Measurements from ENCODE around the gene AUTS2. TPM values are rescaled to one million over a fixed set of nuclear protein-coding genes. Genes with fewer than 3 reads are reported as not detected.

AUTS2 gene
- total RNA-seq, 1 experiment from 2014 or later = 50.0 TPM

DNA sequence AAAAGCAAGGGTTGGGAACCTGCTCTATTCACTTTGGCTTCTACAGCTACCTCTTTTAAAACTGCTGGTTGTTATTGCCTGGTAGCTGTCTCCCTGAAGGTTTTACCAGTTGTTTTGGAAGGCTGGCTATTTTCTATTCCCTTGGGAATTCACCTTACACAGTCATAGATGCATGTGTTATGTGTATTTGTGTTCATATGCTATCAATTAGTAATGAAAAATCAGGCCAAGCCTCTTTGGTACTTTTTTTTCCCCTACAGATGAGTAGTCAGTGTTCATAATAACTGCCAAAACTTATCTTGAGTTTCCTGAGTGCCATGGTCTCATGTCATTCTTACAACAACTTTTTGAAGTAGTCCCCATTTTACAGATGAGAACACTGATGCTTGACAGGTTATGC, 795.7 kb downstream of the AUTS2 start (continued):
- TF ChIP-seq, protein P1, sequence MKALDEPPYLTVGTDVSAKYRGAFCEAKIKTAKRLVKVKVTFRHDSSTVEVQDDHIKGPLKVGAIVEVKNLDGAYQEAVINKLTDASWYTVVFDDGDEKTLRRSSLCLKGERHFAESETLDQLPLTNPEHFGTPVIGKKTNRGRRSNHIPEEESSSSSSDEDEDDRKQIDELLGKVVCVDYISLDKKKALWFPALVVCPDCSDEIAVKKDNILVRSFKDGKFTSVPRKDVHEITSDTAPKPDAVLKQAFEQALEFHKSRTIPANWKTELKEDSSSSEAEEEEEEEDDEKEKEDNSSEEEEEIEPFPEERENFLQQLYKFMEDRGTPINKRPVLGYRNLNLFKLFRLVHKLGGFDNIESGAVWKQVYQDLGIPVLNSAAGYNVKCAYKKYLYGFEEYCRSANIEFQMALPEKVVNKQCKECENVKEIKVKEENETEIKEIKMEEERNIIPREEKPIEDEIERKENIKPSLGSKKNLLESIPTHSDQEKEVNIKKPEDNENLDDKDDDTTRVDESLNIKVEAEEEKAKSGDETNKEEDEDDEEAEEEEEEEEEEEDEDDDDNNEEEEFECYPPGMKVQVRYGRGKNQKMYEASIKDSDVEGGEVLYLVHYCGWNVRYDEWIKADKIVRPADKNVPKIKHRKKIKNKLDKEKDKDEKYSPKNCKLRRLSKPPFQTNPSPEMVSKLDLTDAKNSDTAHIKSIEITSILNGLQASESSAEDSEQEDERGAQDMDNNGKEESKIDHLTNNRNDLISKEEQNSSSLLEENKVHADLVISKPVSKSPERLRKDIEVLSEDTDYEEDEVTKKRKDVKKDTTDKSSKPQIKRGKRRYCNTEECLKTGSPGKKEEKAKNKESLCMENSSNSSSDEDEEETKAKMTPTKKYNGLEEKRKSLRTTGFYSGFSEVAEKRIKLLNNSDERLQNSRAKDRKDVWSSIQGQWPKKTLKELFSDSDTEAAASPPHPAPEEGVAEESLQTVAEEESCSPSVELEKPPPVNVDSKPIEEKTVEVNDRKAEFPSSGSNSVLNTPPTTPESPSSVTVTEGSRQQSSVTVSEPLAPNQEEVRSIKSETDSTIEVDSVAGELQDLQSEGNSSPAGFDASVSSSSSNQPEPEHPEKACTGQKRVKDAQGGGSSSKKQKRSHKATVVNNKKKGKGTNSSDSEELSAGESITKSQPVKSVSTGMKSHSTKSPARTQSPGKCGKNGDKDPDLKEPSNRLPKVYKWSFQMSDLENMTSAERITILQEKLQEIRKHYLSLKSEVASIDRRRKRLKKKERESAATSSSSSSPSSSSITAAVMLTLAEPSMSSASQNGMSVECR (CRISPR knock-in tag; IDR thresholded peaks at IDR 0.05; ENCODE audit: borderline replicate concordance) = no peak
- TF ChIP-seq, protein P2, sequence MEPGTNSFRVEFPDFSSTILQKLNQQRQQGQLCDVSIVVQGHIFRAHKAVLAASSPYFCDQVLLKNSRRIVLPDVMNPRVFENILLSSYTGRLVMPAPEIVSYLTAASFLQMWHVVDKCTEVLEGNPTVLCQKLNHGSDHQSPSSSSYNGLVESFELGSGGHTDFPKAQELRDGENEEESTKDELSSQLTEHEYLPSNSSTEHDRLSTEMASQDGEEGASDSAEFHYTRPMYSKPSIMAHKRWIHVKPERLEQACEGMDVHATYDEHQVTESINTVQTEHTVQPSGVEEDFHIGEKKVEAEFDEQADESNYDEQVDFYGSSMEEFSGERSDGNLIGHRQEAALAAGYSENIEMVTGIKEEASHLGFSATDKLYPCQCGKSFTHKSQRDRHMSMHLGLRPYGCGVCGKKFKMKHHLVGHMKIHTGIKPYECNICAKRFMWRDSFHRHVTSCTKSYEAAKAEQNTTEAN (CRISPR knock-in tag; IDR thresholded peaks at IDR 0.05) = no peak

DNA sequence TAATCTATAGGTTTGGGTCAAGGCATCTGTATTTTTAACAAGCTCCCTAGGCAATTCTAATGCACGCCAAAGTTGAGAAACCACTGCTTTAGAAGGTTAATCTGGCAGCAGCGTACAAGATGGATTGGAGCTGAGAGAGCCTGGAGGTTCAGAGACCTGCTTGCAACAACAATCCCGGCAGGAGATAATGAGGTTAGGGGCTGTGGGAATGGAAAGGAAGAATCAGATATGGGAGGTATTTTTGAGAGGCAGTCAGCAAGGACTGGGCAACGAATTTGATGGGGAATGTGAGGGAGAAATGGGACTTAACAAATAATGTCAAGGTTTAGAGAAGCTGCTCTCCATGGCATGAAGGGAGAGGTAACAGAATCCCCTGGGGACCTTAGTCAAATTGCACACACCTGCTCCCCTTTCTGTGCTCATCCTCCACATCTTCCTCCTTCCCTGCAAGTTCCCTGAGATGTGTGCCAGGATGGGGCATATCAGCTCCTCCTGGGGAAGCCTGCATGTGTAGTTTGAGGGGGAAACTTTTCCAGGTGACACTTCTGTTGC, 802.6 kb downstream of the AUTS2 start:
- ChIA-PET POLR2A (no interaction called here), CTCF (no interaction called here)
- no peaks in the 10 kb centered on the region for H3K36me3 Mint-ChIP-seq
- H3K9me3 Mint-ChIP-seq = no peaks in the 10 kb centered on the region
- ATAC-seq (no peak), DNase-seq (ENCODE audit: low spot score) (no peak)
- H3K4me1 Mint-ChIP-seq = peaks cover 3% of the 10 kb centered on the region; the same call in 1 of the 2 replicates
- no peak overlapping the region for H3K4me3 Mint-ChIP-seq
- H3K27ac Mint-ChIP-seq = no peak overlapping the region
- no peaks in the 10 kb centered on the region; the same call in 1 of the 2 replicates for H3K27me3 Mint-ChIP-seq (ENCODE audit: low read depth)
- TF ChIP-seq NFATC4 (CRISPR knock-in tag; IDR thresholded peaks at IDR 0.05) (no peak), KAT7 (CRISPR knock-in tag; IDR thresholded peaks at IDR 0.05; ENCODE audit: borderline replicate concordance) (no peak), RELA (CRISPR knock-in tag; IDR thresholded peaks at IDR 0.05; ENCODE audit: borderline replicate concordance) (no peak), JUN (CRISPR knock-in tag; IDR thresholded peaks at IDR 0.05) (no peak), FOXK1 (CRISPR knock-in tag; IDR thresholded peaks at IDR 0.05) (no peak), CREM (CRISPR knock-in tag; IDR thresholded peaks at IDR 0.05) (no peak), OVOL2 (CRISPR knock-in tag; IDR thresholded peaks at IDR 0.05; ENCODE audit: borderline replicate concordance) (no peak)
- TF ChIP-seq, protein P3, sequence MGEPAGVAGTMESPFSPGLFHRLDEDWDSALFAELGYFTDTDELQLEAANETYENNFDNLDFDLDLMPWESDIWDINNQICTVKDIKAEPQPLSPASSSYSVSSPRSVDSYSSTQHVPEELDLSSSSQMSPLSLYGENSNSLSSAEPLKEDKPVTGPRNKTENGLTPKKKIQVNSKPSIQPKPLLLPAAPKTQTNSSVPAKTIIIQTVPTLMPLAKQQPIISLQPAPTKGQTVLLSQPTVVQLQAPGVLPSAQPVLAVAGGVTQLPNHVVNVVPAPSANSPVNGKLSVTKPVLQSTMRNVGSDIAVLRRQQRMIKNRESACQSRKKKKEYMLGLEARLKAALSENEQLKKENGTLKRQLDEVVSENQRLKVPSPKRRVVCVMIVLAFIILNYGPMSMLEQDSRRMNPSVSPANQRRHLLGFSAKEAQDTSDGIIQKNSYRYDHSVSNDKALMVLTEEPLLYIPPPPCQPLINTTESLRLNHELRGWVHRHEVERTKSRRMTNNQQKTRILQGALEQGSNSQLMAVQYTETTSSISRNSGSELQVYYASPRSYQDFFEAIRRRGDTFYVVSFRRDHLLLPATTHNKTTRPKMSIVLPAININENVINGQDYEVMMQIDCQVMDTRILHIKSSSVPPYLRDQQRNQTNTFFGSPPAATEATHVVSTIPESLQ (CRISPR knock-in tag; IDR thresholded peaks at IDR 0.05) = no peak
- TF ChIP-seq, protein P4, sequence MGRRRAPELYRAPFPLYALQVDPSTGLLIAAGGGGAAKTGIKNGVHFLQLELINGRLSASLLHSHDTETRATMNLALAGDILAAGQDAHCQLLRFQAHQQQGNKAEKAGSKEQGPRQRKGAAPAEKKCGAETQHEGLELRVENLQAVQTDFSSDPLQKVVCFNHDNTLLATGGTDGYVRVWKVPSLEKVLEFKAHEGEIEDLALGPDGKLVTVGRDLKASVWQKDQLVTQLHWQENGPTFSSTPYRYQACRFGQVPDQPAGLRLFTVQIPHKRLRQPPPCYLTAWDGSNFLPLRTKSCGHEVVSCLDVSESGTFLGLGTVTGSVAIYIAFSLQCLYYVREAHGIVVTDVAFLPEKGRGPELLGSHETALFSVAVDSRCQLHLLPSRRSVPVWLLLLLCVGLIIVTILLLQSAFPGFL (CRISPR knock-in tag; IDR thresholded peaks at IDR 0.05; ENCODE audit: borderline replicate concordance) = no peak
- TF ChIP-seq, protein P5, sequence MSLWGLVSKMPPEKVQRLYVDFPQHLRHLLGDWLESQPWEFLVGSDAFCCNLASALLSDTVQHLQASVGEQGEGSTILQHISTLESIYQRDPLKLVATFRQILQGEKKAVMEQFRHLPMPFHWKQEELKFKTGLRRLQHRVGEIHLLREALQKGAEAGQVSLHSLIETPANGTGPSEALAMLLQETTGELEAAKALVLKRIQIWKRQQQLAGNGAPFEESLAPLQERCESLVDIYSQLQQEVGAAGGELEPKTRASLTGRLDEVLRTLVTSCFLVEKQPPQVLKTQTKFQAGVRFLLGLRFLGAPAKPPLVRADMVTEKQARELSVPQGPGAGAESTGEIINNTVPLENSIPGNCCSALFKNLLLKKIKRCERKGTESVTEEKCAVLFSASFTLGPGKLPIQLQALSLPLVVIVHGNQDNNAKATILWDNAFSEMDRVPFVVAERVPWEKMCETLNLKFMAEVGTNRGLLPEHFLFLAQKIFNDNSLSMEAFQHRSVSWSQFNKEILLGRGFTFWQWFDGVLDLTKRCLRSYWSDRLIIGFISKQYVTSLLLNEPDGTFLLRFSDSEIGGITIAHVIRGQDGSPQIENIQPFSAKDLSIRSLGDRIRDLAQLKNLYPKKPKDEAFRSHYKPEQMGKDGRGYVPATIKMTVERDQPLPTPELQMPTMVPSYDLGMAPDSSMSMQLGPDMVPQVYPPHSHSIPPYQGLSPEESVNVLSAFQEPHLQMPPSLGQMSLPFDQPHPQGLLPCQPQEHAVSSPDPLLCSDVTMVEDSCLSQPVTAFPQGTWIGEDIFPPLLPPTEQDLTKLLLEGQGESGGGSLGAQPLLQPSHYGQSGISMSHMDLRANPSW (CRISPR knock-in tag; conservative IDR thresholded peaks at IDR 0.05; ENCODE audit: low read depth) = no peak
- TF ChIP-seq, protein P6, sequence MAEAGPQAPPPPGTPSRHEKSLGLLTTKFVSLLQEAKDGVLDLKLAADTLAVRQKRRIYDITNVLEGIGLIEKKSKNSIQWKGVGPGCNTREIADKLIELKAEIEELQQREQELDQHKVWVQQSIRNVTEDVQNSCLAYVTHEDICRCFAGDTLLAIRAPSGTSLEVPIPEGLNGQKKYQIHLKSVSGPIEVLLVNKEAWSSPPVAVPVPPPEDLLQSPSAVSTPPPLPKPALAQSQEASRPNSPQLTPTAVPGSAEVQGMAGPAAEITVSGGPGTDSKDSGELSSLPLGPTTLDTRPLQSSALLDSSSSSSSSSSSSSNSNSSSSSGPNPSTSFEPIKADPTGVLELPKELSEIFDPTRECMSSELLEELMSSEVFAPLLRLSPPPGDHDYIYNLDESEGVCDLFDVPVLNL (CRISPR knock-in tag; IDR thresholded peaks at IDR 0.05; ENCODE audit: borderline replicate concordance, low read depth) = no peak
- TF ChIP-seq, protein P7, sequence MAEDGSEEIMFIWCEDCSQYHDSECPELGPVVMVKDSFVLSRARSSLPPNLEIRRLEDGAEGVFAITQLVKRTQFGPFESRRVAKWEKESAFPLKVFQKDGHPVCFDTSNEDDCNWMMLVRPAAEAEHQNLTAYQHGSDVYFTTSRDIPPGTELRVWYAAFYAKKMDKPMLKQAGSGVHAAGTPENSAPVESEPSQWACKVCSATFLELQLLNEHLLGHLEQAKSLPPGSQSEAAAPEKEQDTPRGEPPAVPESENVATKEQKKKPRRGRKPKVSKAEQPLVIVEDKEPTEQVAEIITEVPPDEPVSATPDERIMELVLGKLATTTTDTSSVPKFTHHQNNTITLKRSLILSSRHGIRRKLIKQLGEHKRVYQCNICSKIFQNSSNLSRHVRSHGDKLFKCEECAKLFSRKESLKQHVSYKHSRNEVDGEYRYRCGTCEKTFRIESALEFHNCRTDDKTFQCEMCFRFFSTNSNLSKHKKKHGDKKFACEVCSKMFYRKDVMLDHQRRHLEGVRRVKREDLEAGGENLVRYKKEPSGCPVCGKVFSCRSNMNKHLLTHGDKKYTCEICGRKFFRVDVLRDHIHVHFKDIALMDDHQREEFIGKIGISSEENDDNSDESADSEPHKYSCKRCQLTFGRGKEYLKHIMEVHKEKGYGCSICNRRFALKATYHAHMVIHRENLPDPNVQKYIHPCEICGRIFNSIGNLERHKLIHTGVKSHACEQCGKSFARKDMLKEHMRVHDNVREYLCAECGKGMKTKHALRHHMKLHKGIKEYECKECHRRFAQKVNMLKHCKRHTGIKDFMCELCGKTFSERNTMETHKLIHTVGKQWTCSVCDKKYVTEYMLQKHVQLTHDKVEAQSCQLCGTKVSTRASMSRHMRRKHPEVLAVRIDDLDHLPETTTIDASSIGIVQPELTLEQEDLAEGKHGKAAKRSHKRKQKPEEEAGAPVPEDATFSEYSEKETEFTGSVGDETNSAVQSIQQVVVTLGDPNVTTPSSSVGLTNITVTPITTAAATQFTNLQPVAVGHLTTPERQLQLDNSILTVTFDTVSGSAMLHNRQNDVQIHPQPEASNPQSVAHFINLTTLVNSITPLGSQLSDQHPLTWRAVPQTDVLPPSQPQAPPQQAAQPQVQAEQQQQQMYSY (CRISPR knock-in tag; IDR thresholded peaks at IDR 0.05) = no peak
